Sciatic nerve (tissue), 2 donors: Measurements from ENCODE around the gene FOXS1. TPM values are rescaled to one million over a fixed set of nuclear protein-coding genes. Genes with fewer than 3 reads are reported as not detected.
"Not testable (repeated sequence)": the region's sequence is repeated elsewhere in the genome, so short reads cannot be mapped to it uniquely, and the experiment has no call there.

Experiments used
- ATAC-seq: fragments of 200-7000 bp; cut with Tn5 transposase; one replicate; pipeline ENCODE4 v1.9.1; 2020; ENCODE audit warnings: mild to moderate bottlenecking, moderate library complexity
- DNase-seq: peaks from one replicate; pipeline ENCODE4 v3.0.0-alpha.2; 2020; ENCODE audit warnings: low spot score
- intact Hi-C: fragments of 100-400 bp; cut with DNase I; formaldehyde crosslinking; loops from one replicate; pipeline ENCODE4 v1.14.2; 2022
- total RNA-seq: library from RNA; stranded (reverse); fragmentation: NEBNext Ultra II Directional; extraction: Animal tissue kit (Norgen Biotek cat#: 25700); gene quantifications from one replicate; pipeline ENCODE4 v1.2.1, GENCODE V29; 2021
- donor health status: DM: no; HTN: no; CAD: no.
- donor health status: DM: no; HTN: no; CAD: no.

The FOXS1 gene
- total RNA-seq, 1 donor from 2014 or later, result 25.0 TPM

GRCh38 chr20:31827059-31827458, 18.3 kb downstream of the FOXS1 start:
- DNase-seq, result no peak
- no peak for ATAC-seq
- intact Hi-C loops, result no loop called here

GRCh38 chr20:31826074-31826473, 19.3 kb downstream of the FOXS1 start:
- DNase-seq (no peak), ATAC-seq (no peak)
- intact Hi-C loops, result no loop called here

GRCh38 chr20:31824554-31825313, 20.7 kb downstream of the FOXS1 start:
- DNase-seq, result peak; percentile 33
- intact Hi-C loops, result no loop called here
- no peak for ATAC-seq

- intact Hi-C loops, result no loop called here
Observed at GRCh38 chr20:31824125-31824485, 21.3 kb downstream of the FOXS1 start.

GRCh38 chr20:31823360-31824124, 21.9 kb downstream of the FOXS1 start:
- DNase-seq, result no peak
- peak; percentile 44 for ATAC-seq
- intact Hi-C loops, result no loop called here

More at GRCh38 chr20:31824125-31824485, 21.3 kb downstream of the FOXS1 start:
- DNase-seq (no peak), ATAC-seq (no peak)

GRCh38 chr20:31822421-31823330, 22.7 kb downstream of the FOXS1 start:
- DNase-seq (peak; percentile 89), ATAC-seq (peak; percentile 94)
- intact Hi-C loops, result no loop called here

- no peak for ATAC-seq
- peak; percentile 51 for DNase-seq
- intact Hi-C loops, result no loop called here
Observed at GRCh38 chr20:31821427-31821826, 24.0 kb downstream of the FOXS1 start.

GRCh38 chr20:31820228-31820627, 25.2 kb downstream of the FOXS1 start:
- ATAC-seq (no peak), DNase-seq (no peak)
- intact Hi-C loops, result no loop called here

- DNase-seq (no peak), ATAC-seq (no peak)
- intact Hi-C loops, result no loop called here
Observed at GRCh38 chr20:31819083-31819784, 26.2 kb downstream of the FOXS1 start, which contains the start of gene MYLK2. MYLK2 (plus strand) TSS chr20:31819356; CDS start chr20:31819581, 225 bp downstream.

- intact Hi-C loops, result no loop called here
- no peak for DNase-seq
- ATAC-seq, result no peak
Observed at GRCh38 chr20:31818376-31818908, 27.0 kb downstream of the FOXS1 start.

- ATAC-seq (no peak), DNase-seq (no peak)
- intact Hi-C loops, result no loop called here
Observed at GRCh38 chr20:31817461-31817860, 27.9 kb downstream of the FOXS1 start.

GRCh38 chr20:31816221-31816620, 29.2 kb downstream of the FOXS1 start:
- DNase-seq, result no peak
- no peak for ATAC-seq
- intact Hi-C loops, result no loop called here

GRCh38 chr20:31815408-31816188, 29.8 kb downstream of the FOXS1 start:
- ATAC-seq, result peak; percentile 62
- no peak for DNase-seq

GRCh38 chr20:31814142-31814541, 31.3 kb downstream of the FOXS1 start:
- DNase-seq, ATAC-seq, intact Hi-C loops: not testable (repeated sequence)

More at GRCh38 chr20:31815408-31816188, 29.8 kb downstream of the FOXS1 start:
- intact Hi-C loops, result no loop called here

GRCh38 chr20:31813611-31814010, 31.8 kb downstream of the FOXS1 start:
- intact Hi-C loops, result no loop called here
- no peak for ATAC-seq

GRCh38 chr20:31811796-31812728, 33.3 kb downstream of the FOXS1 start:
- DNase-seq (no peak), ATAC-seq (no peak)
- intact Hi-C loops, result no loop called here

More at GRCh38 chr20:31813611-31814010, 31.8 kb downstream of the FOXS1 start:
- DNase-seq, result no peak

- DNase-seq (no peak), ATAC-seq (no peak)
- intact Hi-C loops, result no loop called here
Observed at GRCh38 chr20:31811198-31811597, 34.2 kb downstream of the FOXS1 start.
